ENCODE measurements around the gene ARHGEF7.

The ARHGEF7 gene

DNA sequence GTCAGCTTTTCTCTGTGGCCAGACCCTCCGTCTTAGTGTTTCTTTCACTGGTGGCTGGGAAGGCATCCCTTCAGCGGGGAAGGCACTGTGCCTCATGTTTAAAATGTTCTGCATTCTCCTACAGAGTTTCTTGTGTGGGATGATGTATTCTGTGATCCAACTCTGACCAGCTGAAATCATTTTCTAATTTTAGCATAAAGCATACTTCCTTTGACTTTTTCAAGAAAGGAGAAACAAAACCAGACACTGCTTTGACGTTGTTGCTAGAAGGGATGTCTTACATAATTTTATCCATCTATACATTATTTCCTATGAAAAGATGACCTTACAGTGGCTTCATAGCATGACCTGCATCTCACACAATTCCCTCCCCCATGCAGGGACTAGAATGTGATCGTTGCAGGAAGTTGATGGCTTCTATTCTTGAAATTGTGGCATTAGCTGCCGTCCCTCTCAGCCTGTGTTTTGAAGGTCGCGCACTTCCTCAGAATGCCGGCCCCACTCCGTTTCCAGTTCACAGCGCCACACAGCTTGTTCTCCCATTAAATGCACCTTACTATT is 166.7 kb downstream of the ARHGEF7 start:
- TF ChIP-seq, protein P1, sequence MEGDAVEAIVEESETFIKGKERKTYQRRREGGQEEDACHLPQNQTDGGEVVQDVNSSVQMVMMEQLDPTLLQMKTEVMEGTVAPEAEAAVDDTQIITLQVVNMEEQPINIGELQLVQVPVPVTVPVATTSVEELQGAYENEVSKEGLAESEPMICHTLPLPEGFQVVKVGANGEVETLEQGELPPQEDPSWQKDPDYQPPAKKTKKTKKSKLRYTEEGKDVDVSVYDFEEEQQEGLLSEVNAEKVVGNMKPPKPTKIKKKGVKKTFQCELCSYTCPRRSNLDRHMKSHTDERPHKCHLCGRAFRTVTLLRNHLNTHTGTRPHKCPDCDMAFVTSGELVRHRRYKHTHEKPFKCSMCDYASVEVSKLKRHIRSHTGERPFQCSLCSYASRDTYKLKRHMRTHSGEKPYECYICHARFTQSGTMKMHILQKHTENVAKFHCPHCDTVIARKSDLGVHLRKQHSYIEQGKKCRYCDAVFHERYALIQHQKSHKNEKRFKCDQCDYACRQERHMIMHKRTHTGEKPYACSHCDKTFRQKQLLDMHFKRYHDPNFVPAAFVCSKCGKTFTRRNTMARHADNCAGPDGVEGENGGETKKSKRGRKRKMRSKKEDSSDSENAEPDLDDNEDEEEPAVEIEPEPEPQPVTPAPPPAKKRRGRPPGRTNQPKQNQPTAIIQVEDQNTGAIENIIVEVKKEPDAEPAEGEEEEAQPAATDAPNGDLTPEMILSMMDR (conservative IDR thresholded peaks at IDR 0.05; ENCODE audit: low read length): no peak
- no peak overlapping the region for H3K4me3 ChIP-seq (ENCODE audit: low read length)
- DNase-seq (ENCODE audit: low read depth): peak; percentile 48

DNA sequence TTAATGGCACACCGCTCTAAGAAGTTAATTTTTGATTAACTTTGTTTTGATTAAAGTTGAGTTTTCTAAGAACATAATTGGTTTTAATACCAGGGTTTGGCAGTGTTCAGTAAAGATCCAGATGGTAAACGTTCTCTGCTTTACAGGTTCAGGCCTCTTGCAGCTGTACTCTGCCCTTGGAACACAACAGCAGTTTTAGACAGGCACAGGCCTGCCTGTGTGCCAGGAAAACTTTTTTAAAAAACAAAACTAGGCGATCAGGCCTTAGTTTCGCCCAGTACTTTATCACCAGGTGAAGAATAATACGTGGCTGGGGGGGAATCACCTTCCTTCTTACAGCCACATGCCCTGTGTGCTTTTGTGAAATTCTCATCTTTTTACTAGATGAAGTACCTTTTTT is 167.3 kb downstream of the ARHGEF7 start:
- TF ChIP-seq, protein P1 (conservative IDR thresholded peaks at IDR 0.05; ENCODE audit: low read length): no peak
- H3K4me3 ChIP-seq (ENCODE audit: low read length): no peak overlapping the region
- DNase-seq (ENCODE audit: low read depth): no peak

DNA sequence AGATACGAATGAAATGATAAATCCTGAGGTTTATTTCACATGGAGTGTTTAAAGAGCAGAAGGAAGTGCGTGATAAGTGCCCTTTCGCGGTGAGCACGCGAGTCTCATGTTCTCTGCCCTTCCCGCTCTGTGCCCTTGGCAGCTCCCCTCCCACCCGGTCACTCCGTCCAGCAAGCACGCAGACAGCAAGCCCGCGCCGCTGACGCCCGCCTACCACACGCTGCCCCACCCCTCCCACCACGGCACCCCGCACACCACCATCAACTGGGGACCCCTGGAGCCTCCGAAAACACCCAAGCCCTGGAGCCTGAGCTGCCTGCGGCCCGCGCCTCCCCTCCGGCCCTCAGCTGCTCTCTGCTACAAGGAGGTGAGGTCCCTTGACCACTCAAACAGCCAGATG is 167.9 kb downstream of the ARHGEF7 start:
- no peak for DNase-seq (ENCODE audit: low read depth)
- no peak overlapping the region for H3K4me3 ChIP-seq (ENCODE audit: low read length)
- TF ChIP-seq, protein P1 (conservative IDR thresholded peaks at IDR 0.05; ENCODE audit: low read length): no peak

DNA sequence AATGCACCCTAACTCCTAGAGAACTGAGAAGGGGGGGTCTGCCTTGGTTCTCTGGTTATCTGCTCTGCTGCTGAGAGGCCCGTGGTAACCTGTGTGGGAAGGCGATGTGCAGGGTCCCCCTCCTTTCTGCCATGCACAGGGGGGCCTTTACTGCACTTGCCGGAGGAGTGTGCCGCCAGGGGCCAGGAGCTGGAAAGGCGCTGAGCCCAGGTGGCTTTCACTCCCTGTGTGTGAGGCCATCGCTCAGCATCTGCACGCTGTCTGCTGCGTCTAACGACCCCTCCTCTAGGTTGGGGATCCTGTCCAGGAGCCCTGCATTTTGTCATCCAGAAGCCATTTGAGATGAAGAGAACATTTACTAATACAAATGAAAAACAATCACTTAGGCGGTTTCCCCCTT is 168.3 kb downstream of the ARHGEF7 start:
- TF ChIP-seq, protein P1 (conservative IDR thresholded peaks at IDR 0.05; ENCODE audit: low read length): no peak
- DNase-seq (ENCODE audit: low read depth): no peak
- H3K4me3 ChIP-seq (ENCODE audit: low read length): no peak overlapping the region

DNA sequence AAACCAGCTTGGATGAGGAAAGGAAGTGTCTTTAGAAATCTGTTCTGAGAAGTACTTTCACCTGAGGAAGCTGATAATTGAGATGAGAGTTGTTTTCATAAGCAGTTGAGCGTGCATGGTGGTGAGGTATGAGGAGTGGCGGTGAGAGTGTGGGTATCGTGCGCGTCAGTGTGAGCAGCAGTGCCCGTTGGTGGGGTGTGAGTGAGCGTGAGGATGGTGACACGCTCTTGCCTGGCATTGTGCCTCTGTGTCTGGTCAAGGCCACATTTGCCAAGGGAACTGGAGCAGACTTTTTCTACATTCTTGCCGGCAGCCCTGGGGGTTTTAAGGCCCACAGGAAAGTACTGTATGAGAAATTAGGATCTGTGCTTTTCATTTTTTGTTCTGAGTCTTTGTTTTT is 168.9 kb downstream of the ARHGEF7 start:
- TF ChIP-seq, protein P1 (conservative IDR thresholded peaks at IDR 0.05; ENCODE audit: low read length): no peak
- no peak overlapping the region for H3K4me3 ChIP-seq (ENCODE audit: low read length)
- DNase-seq (ENCODE audit: low read depth): peak; percentile 43

DNA sequence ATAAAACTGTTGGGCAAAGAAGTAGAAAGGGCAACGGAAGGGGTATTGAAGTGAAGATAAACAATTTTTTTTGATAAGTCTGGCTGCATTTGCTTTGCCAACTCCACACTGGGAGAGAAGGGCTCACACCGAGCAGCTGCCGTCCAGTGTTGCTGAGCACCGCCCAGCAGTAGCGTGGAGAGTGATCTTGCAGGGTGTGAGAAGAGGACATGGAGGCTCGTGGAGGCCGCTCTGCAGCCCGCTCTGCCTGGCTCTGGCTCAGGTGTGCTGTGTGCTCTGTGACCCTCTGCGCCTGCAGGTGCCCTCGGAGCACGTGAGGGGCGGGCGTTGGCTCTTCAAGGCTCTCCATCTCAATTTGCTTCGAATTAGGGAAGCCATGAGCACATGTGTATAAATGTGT is 169.5 kb downstream of the ARHGEF7 start:
- no peak for DNase-seq (ENCODE audit: low read depth)
- TF ChIP-seq, protein P1 (conservative IDR thresholded peaks at IDR 0.05; ENCODE audit: low read length): no peak
- no peak overlapping the region for H3K4me3 ChIP-seq (ENCODE audit: low read length)

DNA sequence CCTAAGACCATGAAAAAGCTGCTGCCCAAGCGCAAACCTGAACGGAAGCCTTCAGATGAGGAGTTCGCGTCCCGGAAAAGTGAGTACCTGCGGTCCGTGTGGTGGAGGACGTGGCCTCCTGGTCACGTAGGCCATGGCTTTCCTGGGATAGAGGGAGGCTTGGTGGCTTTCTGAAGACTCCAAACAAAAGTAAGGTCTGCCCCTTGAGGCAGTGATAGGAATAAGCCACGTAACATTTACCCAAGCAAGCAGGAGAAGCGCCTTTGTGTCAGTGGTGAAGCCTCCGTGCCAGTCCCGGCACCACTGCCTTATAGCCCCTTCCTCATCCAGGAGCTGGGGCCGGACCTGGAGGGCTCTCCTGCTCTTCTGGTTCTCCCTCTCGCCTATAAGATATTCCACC is 171.1 kb downstream of the ARHGEF7 start:
- no peak overlapping the region for H3K4me3 ChIP-seq (ENCODE audit: low read length)
- TF ChIP-seq, protein P1 (conservative IDR thresholded peaks at IDR 0.05; ENCODE audit: low read length): no peak
- no peak for DNase-seq (ENCODE audit: low read depth)

All from AG10803 (cell line).